Liver (tissue), 9 donors: ENCODE data around the gene DSG3. TPM values are rescaled to one million over a fixed set of nuclear protein-coding genes. Genes with fewer than 3 reads are reported as not detected.

Experiments
- DNase-seq: peaks from one replicate; pipeline ENCODE4 v3.0.0-alpha.2; 2017; ENCODE audit warnings: low spot score
- H3K27ac ChIP-seq, 2 donors: one replicate each; pipeline ENCODE4 v1.7.0; 2013; ENCODE audit warnings: inconsistent platforms in 2 of 2, low read length in 2 of 2, control low read depth in 1 of 2, low read depth in 1 of 2, mild to moderate bottlenecking in 1 of 2
- H3K27me3 ChIP-seq, 4 donors: one replicate each; pipeline versions ENCODE4 v1.6.1 to v1.7.0; 2013; ENCODE audit warnings: low read length in 3 of 4, inconsistent platforms in 1 of 4, mild to moderate bottlenecking in 1 of 4, moderate library complexity in 1 of 4; ENCODE audit not compliant: control insufficient read depth in 4 of 4, insufficient read depth in 4 of 4
- H3K36me3 ChIP-seq, 4 donors: one replicate each; pipeline versions ENCODE4 v1.6.1 to v1.7.0; 2013; ENCODE audit warnings: low read length in 3 of 4, mild to moderate bottlenecking in 3 of 4, low read depth in 1 of 4, moderate library complexity in 1 of 4; ENCODE audit not compliant: control insufficient read depth in 4 of 4, insufficient read depth in 3 of 4
- H3K4me1 ChIP-seq, 4 donors: one replicate each; pipeline versions ENCODE4 v1.6.1 to v1.7.0; 2013; ENCODE audit warnings: low read length in 3 of 4, mild to moderate bottlenecking in 3 of 4, moderate library complexity in 1 of 4; ENCODE audit not compliant: control insufficient read depth in 4 of 4, insufficient read depth in 4 of 4
- H3K4me3 ChIP-seq, 3 donors: one replicate each; pipeline versions ENCODE4 v1.6.1 to v1.7.0; 2013; ENCODE audit warnings: low read length in 3 of 3, control low read depth in 1 of 3, low read depth in 1 of 3, mild to moderate bottlenecking in 1 of 3
- H3K9ac ChIP-seq, 2 donors: one replicate each; pipeline ENCODE4 v1.7.0; 2013; ENCODE audit warnings: low read length in 2 of 2, mild to moderate bottlenecking in 2 of 2, moderate library complexity in 2 of 2, control low read depth in 1 of 2, low read depth in 1 of 2
- H3K9me3 ChIP-seq, 4 donors: one replicate each; pipeline versions ENCODE4 v1.6.1 to v1.7.0; 2013; ENCODE audit warnings: low read length in 3 of 4; ENCODE audit not compliant: control insufficient read depth in 4 of 4
- EGR1 ChIP-seq, 2 donors: IDR thresholded peaks; 2 replicates each; pipeline ENCODE4 v1.6.1; 2016 to 2018; ENCODE audit warnings: antibody characterized with exemption in 2 of 2, low read depth in 2 of 2
- FOXA1 ChIP-seq: IDR thresholded peaks from 2 replicates; pipeline ENCODE4 v1.6.1; 2016; ENCODE audit warnings: antibody characterized with exemption
- FOXA2 ChIP-seq: IDR thresholded peaks from 2 replicates; pipeline ENCODE4 v1.6.1; 2016; ENCODE audit warnings: antibody characterized with exemption
- GABPA ChIP-seq, 2 donors: IDR thresholded peaks in 1 of 2; conservative IDR thresholded peaks in 1 of 2; 2 replicates each; pipeline ENCODE4 v1.6.1; 2016; ENCODE audit warnings: antibody characterized with exemption in 2 of 2, mild to moderate bottlenecking in 1 of 2, moderate library complexity in 1 of 2
- HNF4A ChIP-seq, 2 donors: conservative IDR thresholded peaks; 2 replicates each; pipeline ENCODE4 v1.6.1; 2016; ENCODE audit warnings: antibody characterized with exemption in 2 of 2, mild to moderate bottlenecking in 2 of 2
- HNF4G ChIP-seq: IDR thresholded peaks from 2 replicates; pipeline ENCODE4 v1.6.1; 2016; ENCODE audit warnings: antibody characterized with exemption
- JUND ChIP-seq, 2 donors: IDR thresholded peaks; 2 replicates each; pipeline ENCODE4 v1.6.1; 2016; ENCODE audit warnings: antibody characterized with exemption in 2 of 2
- NR2F2 ChIP-seq: IDR thresholded peaks from 2 replicates; pipeline ENCODE4 v1.6.1; 2016; ENCODE audit warnings: antibody characterized with exemption
- RAD21 ChIP-seq, 2 donors: IDR thresholded peaks; 2 replicates each; pipeline ENCODE4 v1.6.1; 2016; ENCODE audit warnings: antibody characterized with exemption in 2 of 2, mild to moderate bottlenecking in 2 of 2
- RXRA ChIP-seq, 2 donors: IDR thresholded peaks; 2 replicates each; pipeline ENCODE4 v1.6.1; 2017 to 2018; ENCODE audit warnings: antibody characterized with exemption in 2 of 2, mild to moderate bottlenecking in 1 of 2
- SP1 ChIP-seq: IDR thresholded peaks from 2 replicates; pipeline ENCODE4 v1.6.1; 2018; ENCODE audit warnings: antibody characterized with exemption, mild to moderate bottlenecking
- TAF1 ChIP-seq: conservative IDR thresholded peaks from 2 replicates; pipeline ENCODE4 v1.6.1; 2016; ENCODE audit warnings: antibody characterized with exemption, mild to moderate bottlenecking
- YY1 ChIP-seq: IDR thresholded peaks from 2 replicates; pipeline ENCODE4 v1.6.1; 2016; ENCODE audit warnings: antibody characterized with exemption, mild to moderate bottlenecking
- WGBS: extraction: QIAGEN DNeasy Blood & Tissue Kit; methylation state at CpG from one replicate; pipeline ENCODE4 v1.1.7; 2013; 5-methylcytosine and 5-hydroxymethylcytosine counted together
- polyA plus RNA-seq, 2 donors: library from polyadenylated mRNA; stranded (reverse) in 1 of 2; unstranded in 1 of 2; fragments of 200-250 nt in 1 of 2; fragments of >200 nt in 1 of 2; fragmentation: Nextera tagmentation in 1 of 2; extraction: Ambion mirVana in 1 of 2; gene quantifications; one replicate each; pipeline versions ENCODE4 v1.2.1 to v1.2.3, GENCODE V29; 2013 to 2015
- total RNA-seq, 2 donors: library from RNA; depleted of rRNA; stranded (reverse); fragments of >200 nt; gene quantifications; one replicate each; pipeline ENCODE4 v1.2.3, GENCODE V29; 2014
- TF ChIP-seq, protein P1 (sequence below): IDR thresholded peaks from 2 replicates; pipeline ENCODE4 v1.6.1; 2016; ENCODE audit warnings: antibody characterized with exemption, mild to moderate bottlenecking
- TF ChIP-seq, protein P2 (sequence below): fragments of 150-350 bp; IDR thresholded peaks from 2 replicates; pipeline ENCODE4 v1.5.1; 2017; ENCODE audit warnings: improper control_type of control experiment, low read depth, low read length; ENCODE audit not compliant: missing input control
- TF ChIP-seq, protein P3 (sequence below): IDR thresholded peaks from 2 replicates; pipeline ENCODE4 v1.6.1; 2016; ENCODE audit warnings: antibody characterized with exemption
- TF ChIP-seq, protein P4 (sequence below): IDR thresholded peaks from 2 replicates; pipeline ENCODE4 v1.6.1; 2016; ENCODE audit warnings: antibody characterized with exemption
- TF ChIP-seq, protein P5 (sequence below): IDR thresholded peaks from 2 replicates; pipeline ENCODE4 v1.6.1; 2016; ENCODE audit warnings: antibody characterized with exemption
- donor health status: healthy.
- donor health status: healthy.
- donor health status: healthy.
- donor health status: healthy.
- donor health status: healthy.

The DSG3 gene
- total and polyA plus RNA-seq, 4 donors, result not detected

DNA sequence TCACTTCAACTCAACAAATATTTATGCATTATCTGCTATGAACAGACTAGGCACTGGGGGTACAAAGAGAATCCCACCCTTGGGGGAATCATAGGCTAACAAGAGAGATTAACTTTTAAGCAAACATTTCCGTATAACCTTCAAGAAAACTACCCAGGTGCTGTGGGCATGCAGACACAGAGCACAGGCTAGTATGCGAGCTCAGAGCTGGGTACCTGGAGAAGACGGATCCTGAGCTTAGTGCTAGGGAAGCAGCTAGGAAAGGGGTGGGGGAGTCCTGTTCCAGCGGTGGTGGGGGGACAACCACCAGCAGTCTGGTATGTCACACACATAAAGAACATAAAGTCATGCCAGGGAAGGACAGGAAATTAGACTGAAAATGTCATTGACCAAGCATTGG, 17.5 kb upstream of the DSG3 start (continued):
- TF ChIP-seq, protein P1, sequence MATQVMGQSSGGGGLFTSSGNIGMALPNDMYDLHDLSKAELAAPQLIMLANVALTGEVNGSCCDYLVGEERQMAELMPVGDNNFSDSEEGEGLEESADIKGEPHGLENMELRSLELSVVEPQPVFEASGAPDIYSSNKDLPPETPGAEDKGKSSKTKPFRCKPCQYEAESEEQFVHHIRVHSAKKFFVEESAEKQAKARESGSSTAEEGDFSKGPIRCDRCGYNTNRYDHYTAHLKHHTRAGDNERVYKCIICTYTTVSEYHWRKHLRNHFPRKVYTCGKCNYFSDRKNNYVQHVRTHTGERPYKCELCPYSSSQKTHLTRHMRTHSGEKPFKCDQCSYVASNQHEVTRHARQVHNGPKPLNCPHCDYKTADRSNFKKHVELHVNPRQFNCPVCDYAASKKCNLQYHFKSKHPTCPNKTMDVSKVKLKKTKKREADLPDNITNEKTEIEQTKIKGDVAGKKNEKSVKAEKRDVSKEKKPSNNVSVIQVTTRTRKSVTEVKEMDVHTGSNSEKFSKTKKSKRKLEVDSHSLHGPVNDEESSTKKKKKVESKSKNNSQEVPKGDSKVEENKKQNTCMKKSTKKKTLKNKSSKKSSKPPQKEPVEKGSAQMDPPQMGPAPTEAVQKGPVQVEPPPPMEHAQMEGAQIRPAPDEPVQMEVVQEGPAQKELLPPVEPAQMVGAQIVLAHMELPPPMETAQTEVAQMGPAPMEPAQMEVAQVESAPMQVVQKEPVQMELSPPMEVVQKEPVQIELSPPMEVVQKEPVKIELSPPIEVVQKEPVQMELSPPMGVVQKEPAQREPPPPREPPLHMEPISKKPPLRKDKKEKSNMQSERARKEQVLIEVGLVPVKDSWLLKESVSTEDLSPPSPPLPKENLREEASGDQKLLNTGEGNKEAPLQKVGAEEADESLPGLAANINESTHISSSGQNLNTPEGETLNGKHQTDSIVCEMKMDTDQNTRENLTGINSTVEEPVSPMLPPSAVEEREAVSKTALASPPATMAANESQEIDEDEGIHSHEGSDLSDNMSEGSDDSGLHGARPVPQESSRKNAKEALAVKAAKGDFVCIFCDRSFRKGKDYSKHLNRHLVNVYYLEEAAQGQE, result no peak
- TF ChIP-seq HNF4A (conservative IDR thresholded peaks at IDR 0.05) (no peak), TAF1 (no peak), NR2F2 (no peak), YY1 (no peak), RAD21 (IDR thresholded peaks at IDR 0.05) (no peak)

DNA sequence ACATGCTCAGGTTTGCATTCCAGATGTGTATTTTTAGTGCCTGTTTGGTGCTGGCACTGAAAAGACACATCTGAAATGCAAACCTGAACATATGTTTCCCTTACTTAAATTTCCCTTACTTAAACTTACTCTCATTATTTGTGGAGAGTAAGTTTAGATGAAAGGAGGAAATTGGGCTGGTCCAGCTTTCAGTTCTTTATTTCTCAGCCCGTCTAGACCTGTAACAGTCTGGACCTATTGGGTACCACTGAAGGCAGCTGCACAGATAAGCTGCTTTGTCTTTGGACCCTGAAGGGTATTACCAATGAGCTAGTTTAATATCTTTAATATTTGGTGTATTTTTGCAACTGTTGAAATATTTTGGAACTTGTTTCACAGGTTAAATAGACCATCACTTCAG, 17.0 kb upstream of the DSG3 start:
- Histone ChIP-seq H3K9ac (no peak overlapping the region), H3K36me3 (no peaks in the 10 kb centered on the region), H3K27me3 (no peaks in the 10 kb centered on the region), H3K27ac (no peak overlapping the region), H3K9me3 (no peaks in the 10 kb centered on the region), H3K4me3 (no peak overlapping the region), H3K4me1 (no peaks in the 10 kb centered on the region)
- no peak for DNase-seq
- 75% methylated on average over 1 of the region's 1 CpG for WGBS
- TF ChIP-seq HNF4G, result no peak
- TF ChIP-seq SP1, result no peak
- TF ChIP-seq, protein P2, sequence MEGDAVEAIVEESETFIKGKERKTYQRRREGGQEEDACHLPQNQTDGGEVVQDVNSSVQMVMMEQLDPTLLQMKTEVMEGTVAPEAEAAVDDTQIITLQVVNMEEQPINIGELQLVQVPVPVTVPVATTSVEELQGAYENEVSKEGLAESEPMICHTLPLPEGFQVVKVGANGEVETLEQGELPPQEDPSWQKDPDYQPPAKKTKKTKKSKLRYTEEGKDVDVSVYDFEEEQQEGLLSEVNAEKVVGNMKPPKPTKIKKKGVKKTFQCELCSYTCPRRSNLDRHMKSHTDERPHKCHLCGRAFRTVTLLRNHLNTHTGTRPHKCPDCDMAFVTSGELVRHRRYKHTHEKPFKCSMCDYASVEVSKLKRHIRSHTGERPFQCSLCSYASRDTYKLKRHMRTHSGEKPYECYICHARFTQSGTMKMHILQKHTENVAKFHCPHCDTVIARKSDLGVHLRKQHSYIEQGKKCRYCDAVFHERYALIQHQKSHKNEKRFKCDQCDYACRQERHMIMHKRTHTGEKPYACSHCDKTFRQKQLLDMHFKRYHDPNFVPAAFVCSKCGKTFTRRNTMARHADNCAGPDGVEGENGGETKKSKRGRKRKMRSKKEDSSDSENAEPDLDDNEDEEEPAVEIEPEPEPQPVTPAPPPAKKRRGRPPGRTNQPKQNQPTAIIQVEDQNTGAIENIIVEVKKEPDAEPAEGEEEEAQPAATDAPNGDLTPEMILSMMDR, result no peak
- TF ChIP-seq FOXA2, result no peak
- TF ChIP-seq GABPA (IDR thresholded peaks at IDR 0.05 in 1 of 2, conservative IDR thresholded peaks at IDR 0.05 in 1 of 2), result no peak
- TF ChIP-seq TAF1, result no peak
- TF ChIP-seq, protein P3, sequence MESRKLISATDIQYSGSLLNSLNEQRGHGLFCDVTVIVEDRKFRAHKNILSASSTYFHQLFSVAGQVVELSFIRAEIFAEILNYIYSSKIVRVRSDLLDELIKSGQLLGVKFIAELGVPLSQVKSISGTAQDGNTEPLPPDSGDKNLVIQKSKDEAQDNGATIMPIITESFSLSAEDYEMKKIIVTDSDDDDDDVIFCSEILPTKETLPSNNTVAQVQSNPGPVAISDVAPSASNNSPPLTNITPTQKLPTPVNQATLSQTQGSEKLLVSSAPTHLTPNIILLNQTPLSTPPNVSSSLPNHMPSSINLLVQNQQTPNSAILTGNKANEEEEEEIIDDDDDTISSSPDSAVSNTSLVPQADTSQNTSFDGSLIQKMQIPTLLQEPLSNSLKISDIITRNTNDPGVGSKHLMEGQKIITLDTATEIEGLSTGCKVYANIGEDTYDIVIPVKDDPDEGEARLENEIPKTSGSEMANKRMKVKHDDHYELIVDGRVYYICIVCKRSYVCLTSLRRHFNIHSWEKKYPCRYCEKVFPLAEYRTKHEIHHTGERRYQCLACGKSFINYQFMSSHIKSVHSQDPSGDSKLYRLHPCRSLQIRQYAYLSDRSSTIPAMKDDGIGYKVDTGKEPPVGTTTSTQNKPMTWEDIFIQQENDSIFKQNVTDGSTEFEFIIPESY, result no peak
- TF ChIP-seq, protein P1, result no peak
- TF ChIP-seq NR2F2, result no peak
- TF ChIP-seq, protein P4, sequence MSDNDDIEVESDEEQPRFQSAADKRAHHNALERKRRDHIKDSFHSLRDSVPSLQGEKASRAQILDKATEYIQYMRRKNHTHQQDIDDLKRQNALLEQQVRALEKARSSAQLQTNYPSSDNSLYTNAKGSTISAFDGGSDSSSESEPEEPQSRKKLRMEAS, result no peak
- no peak for TF ChIP-seq YY1
- no peak for TF ChIP-seq JUND (IDR thresholded peaks at IDR 0.05)
- no peak for TF ChIP-seq FOXA1
- TF ChIP-seq, protein P5, sequence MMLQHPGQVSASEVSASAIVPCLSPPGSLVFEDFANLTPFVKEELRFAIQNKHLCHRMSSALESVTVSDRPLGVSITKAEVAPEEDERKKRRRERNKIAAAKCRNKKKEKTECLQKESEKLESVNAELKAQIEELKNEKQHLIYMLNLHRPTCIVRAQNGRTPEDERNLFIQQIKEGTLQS, result no peak
- no peak for TF ChIP-seq RXRA (IDR thresholded peaks at IDR 0.05)
- no peak for TF ChIP-seq RAD21 (IDR thresholded peaks at IDR 0.05)
- no peak for TF ChIP-seq EGR1 (IDR thresholded peaks at IDR 0.05; ENCODE audit: low read depth in 2 of 2)
- TF ChIP-seq HNF4A (conservative IDR thresholded peaks at IDR 0.05), result no peak
